ENCODE measurements around the gene DOCK8. TPM values are rescaled to one million over a fixed set of nuclear protein-coding genes. Genes with fewer than 3 reads are reported as not detected.

Gene DOCK8
- total RNA-seq, 4 donors from 2014 or later, result 5.1 to 15.1 (median 8.4) TPM

GRCh38 chr9:237141-237857 lies 22.6 kb downstream of the DOCK8 start:
- no peak overlapping the region for H3K4me3 ChIP-seq (ENCODE audit: low read depth, poor library complexity, severe bottlenecking)
- intact Hi-C loops (cut with DNase I; ENCODE audit: low total_unique reads), result no loop called here
- WGBS, 2 donors, result 77 to 78% methylated on average over 3 of the region's 3 CpGs
- TF ChIP-seq CTCF (IDR thresholded peaks at IDR 0.05) (no peak), POLR2A (IDR thresholded peaks at IDR 0.05) (no peak)
- no peak for DNase-seq (ENCODE audit: low spot score in 2 of 2)

GRCh38 chr9:237858-238345 lies 23.2 kb downstream of the DOCK8 start:
- no peak for DNase-seq (ENCODE audit: low spot score in 2 of 2)
- 62 to 79% methylated on average over 4 of the region's 4 CpGs for WGBS, 2 donors
- TF ChIP-seq POLR2A (IDR thresholded peaks at IDR 0.05), result no peak
- TF ChIP-seq CTCF (IDR thresholded peaks at IDR 0.05), result no peak
- no peak overlapping the region for H3K4me3 ChIP-seq (ENCODE audit: low read depth, poor library complexity, severe bottlenecking)
- intact Hi-C loops (cut with DNase I; ENCODE audit: low total_unique reads), result no loop called here

- 84 to 89% methylated on average over 5 of the region's 5 CpGs for WGBS, 2 donors
- DNase-seq (ENCODE audit: low spot score in 2 of 2), result no peak
- H3K4me3 ChIP-seq (ENCODE audit: low read depth, poor library complexity, severe bottlenecking), result no peak overlapping the region
- TF ChIP-seq POLR2A (IDR thresholded peaks at IDR 0.05) (no peak), CTCF (IDR thresholded peaks at IDR 0.05) (no peak)
- intact Hi-C loops (cut with DNase I; ENCODE audit: low total_unique reads), result no loop called here
These were observed 27.9 kb downstream of the DOCK8 start for GRCh38 chr9:242461-243080.

- no peak for DNase-seq (ENCODE audit: low spot score in 2 of 2)
- TF ChIP-seq CTCF (IDR thresholded peaks at IDR 0.05) (no peak), POLR2A (IDR thresholded peaks at IDR 0.05) (no peak)
- intact Hi-C loops (cut with DNase I; ENCODE audit: low total_unique reads), result no loop called here
- 85 to 93% methylated on average over 2 of the region's 2 CpGs for WGBS, 2 donors
- H3K4me3 ChIP-seq (ENCODE audit: low read depth, poor library complexity, severe bottlenecking), result no peak overlapping the region
These were observed 33.8 kb downstream of the DOCK8 start for GRCh38 chr9:248278-248961.

GRCh38 chr9:249025-249424 lies 34.4 kb downstream of the DOCK8 start:
- intact Hi-C loops (cut with DNase I; ENCODE audit: low total_unique reads), result no loop called here
- no peak overlapping the region for H3K4me3 ChIP-seq (ENCODE audit: low read depth, poor library complexity, severe bottlenecking)
- 83 to 87% methylated on average over 3 of the region's 3 CpGs for WGBS, 2 donors
- TF ChIP-seq POLR2A (IDR thresholded peaks at IDR 0.05), result no peak
- no peak for DNase-seq (ENCODE audit: low spot score in 2 of 2)

GRCh38 chr9:250039-250438 lies 35.4 kb downstream of the DOCK8 start:
- no peak for DNase-seq (ENCODE audit: low spot score in 2 of 2)
- no peak overlapping the region for H3K4me3 ChIP-seq (ENCODE audit: low read depth, poor library complexity, severe bottlenecking)
- intact Hi-C loops (cut with DNase I; ENCODE audit: low total_unique reads), result no loop called here
- 58 to 62% methylated on average over 1 of the region's 1 CpG for WGBS, 2 donors
- no peak for TF ChIP-seq CTCF (IDR thresholded peaks at IDR 0.05)
